ENCODE results near the gene MAJIN. TPM values are rescaled to one million over a fixed set of nuclear protein-coding genes. Genes with fewer than 3 reads are reported as not detected.

Gene MAJIN
- total and polyA plus RNA-seq, 12 donors: not detected

GRCh38 chr11:64931290-64931689 lies 40.6 kb downstream of the MAJIN start:
- TF ChIP-seq CTCF (IDR thresholded peaks at IDR 0.05): no peak
- H3K4me3 ChIP-seq: no peak overlapping the region
- no peak overlapping the region for H3K27ac ChIP-seq
- peaks cover 0 to 8% (median 3%) of the 10 kb centered on the region in 9 donors for H3K4me1 ChIP-seq
- H3K27me3 ChIP-seq: no peaks in the 10 kb centered on the region
- no peak for ATAC-seq
- 94 to 97% methylated on average over 7 of the region's 7 CpGs for WGBS, 2 donors
- peaks cover 0 to 91% (median 49%) of the 10 kb centered on the region in 9 donors for H3K36me3 ChIP-seq
- no peak for DNase-seq
- intact Hi-C loops (cut with DNase I): no loop called here
- no peaks in the 10 kb centered on the region for H3K9me3 ChIP-seq

GRCh38 chr11:64930340-64930739 lies 41.6 kb downstream of the MAJIN start:
- no peak overlapping the region for H3K4me3 ChIP-seq
- intact Hi-C loops (cut with DNase I): no loop called here
- 94 to 96% methylated on average over 6 of the region's 6 CpGs for WGBS, 2 donors
- H3K27me3 ChIP-seq: no peaks in the 10 kb centered on the region
- H3K9me3 ChIP-seq: no peaks in the 10 kb centered on the region
- H3K36me3 ChIP-seq: peaks cover 0 to 89% (median 49%) of the 10 kb centered on the region in 9 donors
- H3K4me1 ChIP-seq: peaks cover 5 to 17% (median 13%) of the 10 kb centered on the region in 9 donors
- no peak for DNase-seq
- H3K27ac ChIP-seq: no peak overlapping the region
- no peak for ATAC-seq
- no peak for TF ChIP-seq CTCF (IDR thresholded peaks at IDR 0.05)

DNA sequence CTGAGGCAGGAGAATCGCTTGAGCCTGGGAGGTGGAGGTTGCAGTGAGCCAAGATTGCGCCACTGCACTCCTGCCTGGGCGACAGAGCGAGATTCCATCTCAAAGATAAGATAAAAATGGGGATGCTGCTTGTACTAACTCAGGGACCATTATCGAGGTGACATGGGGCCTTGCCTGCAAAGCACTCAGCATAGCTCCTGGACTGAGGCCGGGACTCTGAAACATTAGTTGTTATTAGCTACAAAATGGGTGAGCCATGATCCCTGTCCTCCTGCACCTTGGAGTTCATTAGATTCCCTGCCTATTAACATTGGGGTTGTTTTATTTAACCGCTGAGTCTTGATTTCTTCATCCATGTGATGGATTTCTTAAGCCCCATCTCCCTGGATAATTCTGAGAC lies 42.3 kb downstream of the MAJIN start:
- intact Hi-C loops (cut with DNase I): loop anchor here in 6 of 10 donors (5.0 to 10.0 kb wide), 5 partner anchors 48 to 155 kb away; partner anchors contain the start of genes BATF2 (in 4 of the 6), ARL2 (in 1 of the 6), CDCA5 (in 1 of the 6) and ZFPL1 (in 1 of the 6)
- H3K27me3 ChIP-seq: no peaks in the 10 kb centered on the region
- H3K4me1 ChIP-seq: peaks cover 6 to 22% (median 15%) of the 10 kb centered on the region in 9 donors
- DNase-seq: no peak
- WGBS, 2 donors: 91 to 95% methylated on average over 7 of the region's 7 CpGs
- H3K27ac ChIP-seq: no peak overlapping the region
- no peak for TF ChIP-seq CTCF (IDR thresholded peaks at IDR 0.05)
- H3K9me3 ChIP-seq: no peaks in the 10 kb centered on the region
- ATAC-seq: no peak
- peaks cover 0 to 83% (median 43%) of the 10 kb centered on the region in 9 donors for H3K36me3 ChIP-seq
- H3K4me3 ChIP-seq: no peak overlapping the region

- DNase-seq: no peak
- intact Hi-C loops (cut with DNase I): loop anchor here in 6 of 10 donors (5.0 to 10.0 kb wide), 5 partner anchors 48 to 156 kb away; partner anchors contain the start of genes BATF2 (in 4 of the 6), ARL2 (in 1 of the 6), CDCA5 (in 1 of the 6) and ZFPL1 (in 1 of the 6)
- Histone ChIP-seq H3K27me3 (no peaks in the 10 kb centered on the region), H3K4me1 (peaks cover 6 to 24% (median 15%) of the 10 kb centered on the region in 9 donors), H3K9me3 (no peaks in the 10 kb centered on the region), H3K27ac (no peak overlapping the region), H3K36me3 (peaks cover 0 to 77% (median 43%) of the 10 kb centered on the region in 9 donors), H3K4me3 (no peak overlapping the region)
- TF ChIP-seq CTCF (IDR thresholded peaks at IDR 0.05): no peak
- ATAC-seq: no peak
- WGBS, 2 donors: 98 to 99% methylated on average over 2 of the region's 2 CpGs
Measured at GRCh38 chr11:64928957-64929356, 43.0 kb downstream of the MAJIN start.

Data from heart right ventricle (tissue), 16 donors.